KBM-7 (cell line): ENCODE measurements around the gene PBXIP1.
"Not testable (repeated sequence)": the region's sequence is repeated elsewhere in the genome, so short reads cannot be mapped to it uniquely, and the experiment has no call there.

Experiments
- DNase-seq: peaks from one replicate; pipeline ENCODE4 v3.0.0-alpha.2; 2015
- in situ Hi-C: fragments of 300-500 bp; cut with MboI; formaldehyde crosslinking; loops from 2 replicates; pipeline ENCODE4 v1.14.3; 2020; ENCODE audit warnings: low sequenced_read_pairs, low pct_unique_long_range_greater_than_20kb, mixed read lengths

The PBXIP1 gene

DNA sequence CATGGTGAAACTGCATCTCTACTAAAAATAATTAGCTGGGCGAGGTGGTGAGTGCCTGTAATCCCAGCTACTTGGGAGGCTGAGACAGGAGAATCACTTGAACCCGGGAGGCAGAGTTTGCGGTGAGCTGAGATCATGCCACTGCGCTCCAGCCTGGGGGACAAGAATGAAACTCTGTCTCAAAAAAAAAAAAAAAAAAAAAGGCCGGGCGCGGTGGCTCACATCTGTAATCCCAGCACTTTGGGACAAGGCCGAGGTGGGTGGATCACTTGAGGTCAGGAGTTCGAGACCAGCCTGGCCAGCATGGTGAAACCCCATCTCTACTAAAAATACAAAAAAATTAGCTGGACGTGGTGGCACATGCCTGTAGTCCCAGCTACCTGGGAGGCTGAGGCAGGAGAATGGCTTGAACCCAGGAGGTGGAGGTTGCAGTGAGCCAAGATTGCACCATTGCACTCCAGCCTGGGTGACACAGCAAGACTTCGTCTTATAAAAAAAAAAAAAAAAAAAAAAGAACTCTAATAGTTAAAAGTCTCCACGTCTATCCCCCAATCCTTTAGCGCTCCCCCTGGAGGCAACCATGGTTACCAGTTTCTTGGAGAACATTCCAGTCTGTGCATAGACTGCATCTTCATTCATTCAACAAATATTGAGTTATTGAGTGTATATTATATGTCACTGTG is 39.5 kb upstream of the PBXIP1 start:
- in situ Hi-C loops: not testable (repeated sequence)
- peak; percentile 64 for DNase-seq

DNA sequence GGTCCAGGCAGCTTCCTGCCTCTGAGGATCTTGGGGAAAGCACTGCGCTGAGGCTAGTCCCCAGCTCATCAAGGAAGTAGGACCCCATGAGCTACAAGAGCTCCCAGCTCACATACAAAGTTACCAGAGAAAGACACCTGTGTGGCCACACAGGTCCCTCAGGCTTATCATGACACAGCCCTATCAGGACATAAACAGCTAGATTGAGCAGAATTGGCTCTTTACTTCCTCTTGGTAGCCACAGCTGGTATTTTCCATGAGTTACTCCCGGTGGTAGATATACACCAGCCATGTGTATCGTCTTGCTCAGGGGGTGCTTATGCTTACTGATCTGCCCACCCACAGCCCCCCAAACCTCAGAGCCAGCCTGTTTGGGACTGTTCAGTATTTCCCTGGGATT is 38.7 kb upstream of the PBXIP1 start:
- in situ Hi-C loops: no loop called here
- no peak for DNase-seq

- DNase-seq: no peak
- in situ Hi-C loops: no loop called here
Observed at GRCh38 chr1:154994269-154994587, 38.3 kb upstream of the PBXIP1 start.

- no peak for DNase-seq
- in situ Hi-C loops: no loop called here
Observed at GRCh38 chr1:154993572-154994268, 37.8 kb upstream of the PBXIP1 start, which contains the start of gene LENEP. LENEP (plus strand) TSS chr1:154993586; CDS start chr1:154993608, 22 bp downstream.

DNA sequence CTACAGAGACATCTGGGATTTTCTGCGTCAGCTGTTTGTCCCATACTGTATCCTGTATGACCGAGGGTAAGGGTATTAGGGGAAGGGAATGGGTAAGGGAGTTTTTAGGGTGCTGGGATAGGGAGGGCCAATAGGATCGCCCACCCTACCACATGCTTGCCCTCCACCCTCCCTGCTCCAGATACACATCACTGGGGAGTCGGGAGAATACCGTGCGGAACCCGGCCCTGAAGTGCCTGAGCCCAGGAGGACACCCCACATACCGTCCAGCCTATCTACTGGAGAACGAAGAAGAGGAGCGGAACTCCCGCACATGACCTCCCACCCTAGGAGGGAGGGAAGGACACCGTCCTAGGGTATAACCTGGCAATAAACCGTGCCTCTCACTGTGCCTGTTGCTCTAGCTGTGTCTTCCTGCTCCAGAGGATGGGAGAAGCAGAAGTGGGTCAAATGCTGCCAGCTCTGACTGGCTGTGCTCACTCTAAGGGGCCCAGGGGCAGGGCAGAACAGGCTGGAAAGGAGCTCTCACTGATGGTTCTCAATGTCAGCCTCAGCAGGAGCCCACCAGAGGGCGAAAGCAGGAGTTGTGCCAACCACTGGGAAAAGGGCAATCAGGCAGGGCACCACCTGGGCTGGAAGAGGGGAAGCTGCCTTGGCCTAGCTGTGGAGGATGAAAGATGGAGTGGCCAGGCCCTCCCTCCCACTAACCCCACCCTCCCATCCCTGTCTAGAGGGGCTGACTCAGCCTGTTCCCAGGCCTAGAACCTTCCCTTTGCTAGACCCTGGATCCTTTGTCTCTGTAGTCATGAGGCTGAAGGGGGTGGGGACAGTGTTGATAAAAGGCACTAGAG is 37.0 kb upstream of the PBXIP1 start:
- no peak for DNase-seq
- in situ Hi-C loops: no loop called here

GRCh38 chr1:154990276-154990675 is 34.4 kb upstream of the PBXIP1 start:
- in situ Hi-C loops: no loop called here
- DNase-seq: no peak

- in situ Hi-C loops: no loop called here
- no peak for DNase-seq
Observed at GRCh38 chr1:154989195-154989860, 33.4 kb upstream of the PBXIP1 start.

GRCh38 chr1:154988058-154988954 is 32.4 kb upstream of the PBXIP1 start:
- DNase-seq: no peak
- in situ Hi-C loops: no loop called here

DNA sequence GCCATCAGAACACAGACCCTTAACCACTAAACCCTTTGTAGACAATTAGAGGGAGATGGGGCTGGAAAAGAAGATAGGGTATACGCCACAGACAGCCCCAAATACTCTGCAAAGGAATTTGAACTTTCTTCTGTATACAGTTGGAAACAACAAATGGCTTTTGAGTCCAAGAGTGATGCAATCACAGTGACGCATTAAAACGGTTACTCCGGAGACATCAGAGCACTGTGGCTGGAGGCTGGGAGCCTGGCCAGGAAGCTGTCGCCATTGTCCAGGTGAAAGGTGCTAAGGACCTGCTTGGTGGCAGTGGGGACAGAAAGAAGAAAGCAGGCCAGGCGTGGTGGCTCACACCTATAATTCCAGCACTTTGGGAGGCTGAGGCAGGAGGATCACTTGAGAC is 31.4 kb upstream of the PBXIP1 start:
- DNase-seq: no peak
- in situ Hi-C loops: no loop called here

DNA sequence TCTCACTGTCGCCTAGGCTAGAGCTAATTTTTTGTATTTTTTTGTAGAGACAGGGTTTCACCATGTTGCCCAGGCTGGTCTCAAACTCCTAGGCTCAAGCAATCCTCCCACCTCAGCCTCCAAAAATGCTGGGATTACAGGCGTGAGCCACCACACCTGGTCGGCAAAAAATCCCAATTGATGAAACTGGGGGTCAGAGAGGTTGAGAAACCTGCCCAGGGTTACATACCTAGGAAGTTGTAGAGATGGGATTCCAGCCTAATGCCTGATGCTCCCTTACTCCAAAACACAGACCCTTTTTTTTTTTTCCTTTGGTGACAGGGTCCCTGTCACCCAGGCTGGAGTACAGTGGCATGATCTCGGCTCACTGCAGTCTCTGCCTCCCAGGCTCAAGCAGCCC is 30.8 kb upstream of the PBXIP1 start:
- DNase-seq, in situ Hi-C loops: not testable (repeated sequence)

GRCh38 chr1:154983776-154984466 is 28.0 kb upstream of the PBXIP1 start:
- DNase-seq: no peak
- in situ Hi-C loops: no loop called here

DNA sequence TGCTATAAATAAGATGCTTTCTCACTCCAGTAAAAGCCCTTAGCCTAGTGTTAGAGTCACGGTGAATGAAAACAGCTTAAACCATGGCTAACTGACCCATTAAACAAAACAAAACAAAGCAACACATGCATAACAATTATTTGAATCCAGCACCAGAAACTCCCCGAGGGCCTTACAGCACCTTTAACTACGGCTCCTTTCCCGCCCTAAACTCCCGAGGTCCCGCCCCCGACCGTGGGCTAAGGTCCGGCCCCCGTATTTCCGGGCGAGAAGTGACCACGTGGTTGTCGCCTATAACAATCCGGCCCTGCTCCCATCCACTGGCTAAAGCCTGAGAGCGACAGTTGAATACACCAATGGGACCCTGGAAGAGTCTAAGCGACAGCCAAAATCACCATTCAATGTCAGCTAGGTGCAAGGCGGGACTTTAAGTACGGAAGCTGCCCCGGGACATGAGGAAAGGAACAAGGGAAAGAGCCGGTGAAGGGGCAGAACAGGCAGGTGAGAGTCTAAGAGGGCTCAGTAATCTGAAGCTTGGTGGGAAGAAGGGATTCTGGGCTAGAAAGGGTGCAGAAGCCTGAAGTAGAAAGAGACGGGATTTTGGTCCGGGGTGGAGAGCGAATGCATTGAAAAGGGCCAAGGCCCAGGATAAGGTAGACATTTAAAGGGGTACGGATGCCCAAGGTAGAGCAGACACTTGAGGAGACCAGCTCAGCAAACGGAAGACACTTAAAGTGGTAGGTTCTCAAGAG is 27.2 kb upstream of the PBXIP1 start, which contains the start of gene FLAD1:
TSS of gene FLAD1 (plus strand) at position 448 of the 752 bp plus-strand sequence. CDS start 351 bp downstream, outside the sequence.
- peak; percentile 100 for DNase-seq
- in situ Hi-C loops: no loop called here

DNA sequence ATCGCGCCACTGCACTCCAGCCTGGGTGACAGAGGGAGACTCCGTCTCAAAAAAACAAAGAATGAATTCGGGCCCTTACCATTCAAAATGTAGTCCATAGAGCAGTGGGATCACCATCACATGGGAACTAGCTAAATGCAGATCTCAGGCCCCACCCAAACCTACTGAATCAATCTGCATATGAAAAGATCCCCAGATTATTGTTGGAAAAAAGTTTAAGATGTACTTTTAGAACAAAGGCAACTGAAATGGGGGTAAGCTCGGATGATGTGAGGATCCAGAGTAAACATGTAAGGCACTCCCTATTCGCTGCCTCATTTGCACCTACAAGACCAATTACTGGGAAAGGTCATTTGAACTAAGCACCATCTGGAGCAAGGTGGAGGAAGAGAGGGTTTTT is 26.4 kb upstream of the PBXIP1 start:
- in situ Hi-C loops: no loop called here

GRCh38 chr1:154978360-154978759 is 22.5 kb upstream of the PBXIP1 start:
- no peak for DNase-seq
- in situ Hi-C loops: no loop called here

More for the DNA sequence above, 26.4 kb upstream of the PBXIP1 start:
- no peak for DNase-seq

DNA sequence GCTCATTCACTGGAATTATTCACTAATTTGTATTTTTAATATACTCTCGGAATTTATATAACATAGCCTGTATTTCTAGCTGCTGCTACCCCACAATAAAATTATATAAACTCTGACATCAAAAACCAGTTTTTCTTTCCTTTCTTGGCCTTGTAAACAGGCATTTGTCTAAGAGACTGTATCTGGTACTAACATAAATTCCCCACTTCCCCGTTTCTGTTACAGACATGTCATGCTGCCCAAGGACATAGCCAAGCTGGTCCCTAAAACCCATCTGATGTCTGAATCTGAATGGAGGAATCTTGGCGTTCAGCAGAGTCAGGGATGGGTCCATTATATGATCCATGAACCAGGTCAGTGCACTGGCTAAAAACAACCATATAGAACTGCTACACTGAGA is 21.9 kb upstream of the PBXIP1 start:
- DNase-seq, in situ Hi-C loops: not testable (repeated sequence)

GRCh38 chr1:154975409-154976059 is 19.6 kb upstream of the PBXIP1 start:
- in situ Hi-C loops: no loop called here
- DNase-seq: no peak
